HEK293T (cell line): Measurements from ENCODE around the gene WDSUB1.

Source experiments
- CTCF ChIA-PET: fragments of 350-600 bp; formaldehyde crosslinking; extraction: SDS; loops from one replicate; lab custom pipeline; 2021; ENCODE audit warnings: antibody characterized with exemption, inconsistent platforms; lab: Yijun Ruan, JAX
- POLR2A ChIA-PET: fragments of 350-600 bp; formaldehyde crosslinking; extraction: SDS; loops from one replicate; lab custom pipeline; 2020; ENCODE audit warnings: antibody characterized with exemption, inconsistent platforms; lab: Yijun Ruan, JAX
- DNase-seq: peaks from one replicate; pipeline ENCODE4 v3.0.0; 2012; ENCODE audit warnings: mixed read lengths; ENCODE audit errors: extremely low spot score
- ARNT ChIP-seq: fragments of 450-650 bp; IDR thresholded peaks from 2 replicates; pipeline ENCODE4 v1.6.1; 2017; ENCODE audit warnings: mild to moderate bottlenecking
- BHLHE40 ChIP-seq: fragments of 450-650 bp; IDR thresholded peaks from 2 replicates; pipeline ENCODE4 v1.6.1; 2016; ENCODE audit warnings: mild to moderate bottlenecking, moderate library complexity, borderline replicate concordance
- CTBP1 ChIP-seq: fragments of 450-650 bp; IDR thresholded peaks from 2 replicates; pipeline ENCODE4 v1.6.1; 2016; ENCODE audit warnings: borderline replicate concordance
- ELF4 ChIP-seq: fragments of 450-650 bp; IDR thresholded peaks from 2 replicates; pipeline ENCODE4 v1.6.1; 2017; ENCODE audit warnings: antibody characterized with exemption
- FOXA1 ChIP-seq: fragments of 450-650 bp; IDR thresholded peaks from 2 replicates; pipeline ENCODE4 v1.6.1; 2016; ENCODE audit warnings: mild to moderate bottlenecking
- FOXK2 ChIP-seq: fragments of 450-650 bp; IDR thresholded peaks from 2 replicates; pipeline ENCODE4 v1.6.1; 2016; ENCODE audit warnings: mild to moderate bottlenecking
- FOXM1 ChIP-seq: fragments of 450-650 bp; IDR thresholded peaks from 2 replicates; pipeline ENCODE4 v1.6.1; 2017; ENCODE audit warnings: mild to moderate bottlenecking, borderline replicate concordance
- HDGF ChIP-seq: fragments of 450-650 bp; IDR thresholded peaks from 2 replicates; pipeline ENCODE4 v1.6.1; 2017; ENCODE audit warnings: antibody characterized with exemption, borderline replicate concordance
- L3MBTL2 ChIP-seq: fragments of 450-650 bp; conservative IDR thresholded peaks from 2 replicates; pipeline ENCODE4 v1.6.1; 2016; ENCODE audit warnings: mild to moderate bottlenecking
- LEF1 ChIP-seq: fragments of 450-650 bp; IDR thresholded peaks from 2 replicates; pipeline ENCODE4 v1.6.1; 2017; ENCODE audit warnings: mild to moderate bottlenecking, borderline replicate concordance
- NFRKB ChIP-seq: fragments of 450-650 bp; IDR thresholded peaks from 2 replicates; pipeline ENCODE4 v1.6.1; 2016; ENCODE audit warnings: mild to moderate bottlenecking, moderate library complexity
- SP1 ChIP-seq: fragments of 450-650 bp; IDR thresholded peaks from 2 replicates; pipeline ENCODE4 v1.6.1; 2017
- SUZ12 ChIP-seq: fragments of 450-650 bp; IDR thresholded peaks from 2 replicates; pipeline ENCODE4 v1.6.1; 2016; ENCODE audit warnings: mild to moderate bottlenecking
- TARDBP ChIP-seq: fragments of 450-650 bp; IDR thresholded peaks from 2 replicates; pipeline ENCODE4 v1.6.1; 2016
- ZNF384 ChIP-seq: fragments of 450-650 bp; IDR thresholded peaks from 2 replicates; pipeline ENCODE4 v1.6.1; 2016
- TF ChIP-seq, protein P1 (sequence below): fragments of 450-650 bp; IDR thresholded peaks from 2 replicates; pipeline ENCODE4 v1.6.1; 2016

WDSUB1 gene

DNA sequence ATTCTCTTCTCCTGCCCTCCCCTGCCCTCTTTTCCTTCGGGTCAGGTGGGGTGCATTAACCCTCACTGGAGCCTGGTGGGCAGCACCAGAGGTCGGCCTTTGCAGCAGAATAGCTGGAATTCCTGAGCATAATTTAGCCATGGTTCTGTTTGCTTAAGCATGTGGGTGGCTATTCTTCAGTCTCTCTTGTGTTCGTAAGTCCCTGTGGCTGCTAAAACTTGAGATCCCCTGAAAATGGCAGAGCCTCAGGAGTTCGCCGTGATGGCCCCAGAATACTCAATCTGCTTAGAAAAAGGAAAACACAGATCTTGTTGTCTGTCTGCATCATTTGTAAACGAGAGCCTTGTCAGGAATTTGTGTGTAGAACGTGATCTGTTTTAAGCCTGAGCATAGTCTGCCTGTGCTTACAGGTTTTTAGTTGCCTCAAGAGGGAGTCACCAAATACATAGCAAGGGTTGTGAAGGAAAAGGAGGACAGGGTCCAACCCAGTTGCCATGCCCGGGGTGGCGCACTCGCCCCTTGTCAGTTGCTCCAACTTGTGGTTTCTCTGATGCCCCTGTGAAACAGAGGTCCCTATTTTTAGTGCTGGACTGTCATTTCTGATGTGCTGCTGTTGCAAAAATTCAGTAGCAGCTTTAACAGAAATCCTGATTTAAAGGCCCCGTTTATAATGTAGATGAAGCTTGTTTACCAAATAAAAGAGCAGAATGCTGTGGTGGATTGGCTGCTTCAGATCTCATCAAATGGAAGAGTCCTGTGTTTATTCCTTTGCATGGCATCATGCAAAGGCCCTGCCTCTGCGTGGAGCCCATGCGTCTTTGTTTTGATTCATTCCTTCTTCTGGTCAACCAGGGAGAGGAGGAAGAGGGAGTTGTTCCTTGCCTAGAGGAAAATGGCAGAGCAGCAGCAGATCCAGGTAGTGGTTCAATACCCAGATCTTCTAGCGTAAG is 74.8 kb downstream of the WDSUB1 start:
- CTCF ChIA-PET: no interaction called here
- no peak for DNase-seq
- POLR2A ChIA-PET: no interaction called here
- TF ChIP-seq FOXM1: no peak
- no peak for TF ChIP-seq BHLHE40
- no peak for TF ChIP-seq ARNT
- no peak for TF ChIP-seq HDGF
- no peak for TF ChIP-seq ZNF384
- no peak for TF ChIP-seq ELF4
- no peak for TF ChIP-seq CTBP1
- TF ChIP-seq, protein P1, sequence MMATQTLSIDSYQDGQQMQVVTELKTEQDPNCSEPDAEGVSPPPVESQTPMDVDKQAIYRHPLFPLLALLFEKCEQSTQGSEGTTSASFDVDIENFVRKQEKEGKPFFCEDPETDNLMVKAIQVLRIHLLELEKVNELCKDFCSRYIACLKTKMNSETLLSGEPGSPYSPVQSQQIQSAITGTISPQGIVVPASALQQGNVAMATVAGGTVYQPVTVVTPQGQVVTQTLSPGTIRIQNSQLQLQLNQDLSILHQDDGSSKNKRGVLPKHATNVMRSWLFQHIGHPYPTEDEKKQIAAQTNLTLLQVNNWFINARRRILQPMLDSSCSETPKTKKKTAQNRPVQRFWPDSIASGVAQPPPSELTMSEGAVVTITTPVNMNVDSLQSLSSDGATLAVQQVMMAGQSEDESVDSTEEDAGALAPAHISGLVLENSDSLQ: no peak
- no peak for TF ChIP-seq FOXK2
- no peak for TF ChIP-seq SUZ12
- no peak for TF ChIP-seq SP1
- TF ChIP-seq FOXA1: no peak
- TF ChIP-seq LEF1: no peak
- TF ChIP-seq L3MBTL2: no peak
- TF ChIP-seq TARDBP: no peak

DNA sequence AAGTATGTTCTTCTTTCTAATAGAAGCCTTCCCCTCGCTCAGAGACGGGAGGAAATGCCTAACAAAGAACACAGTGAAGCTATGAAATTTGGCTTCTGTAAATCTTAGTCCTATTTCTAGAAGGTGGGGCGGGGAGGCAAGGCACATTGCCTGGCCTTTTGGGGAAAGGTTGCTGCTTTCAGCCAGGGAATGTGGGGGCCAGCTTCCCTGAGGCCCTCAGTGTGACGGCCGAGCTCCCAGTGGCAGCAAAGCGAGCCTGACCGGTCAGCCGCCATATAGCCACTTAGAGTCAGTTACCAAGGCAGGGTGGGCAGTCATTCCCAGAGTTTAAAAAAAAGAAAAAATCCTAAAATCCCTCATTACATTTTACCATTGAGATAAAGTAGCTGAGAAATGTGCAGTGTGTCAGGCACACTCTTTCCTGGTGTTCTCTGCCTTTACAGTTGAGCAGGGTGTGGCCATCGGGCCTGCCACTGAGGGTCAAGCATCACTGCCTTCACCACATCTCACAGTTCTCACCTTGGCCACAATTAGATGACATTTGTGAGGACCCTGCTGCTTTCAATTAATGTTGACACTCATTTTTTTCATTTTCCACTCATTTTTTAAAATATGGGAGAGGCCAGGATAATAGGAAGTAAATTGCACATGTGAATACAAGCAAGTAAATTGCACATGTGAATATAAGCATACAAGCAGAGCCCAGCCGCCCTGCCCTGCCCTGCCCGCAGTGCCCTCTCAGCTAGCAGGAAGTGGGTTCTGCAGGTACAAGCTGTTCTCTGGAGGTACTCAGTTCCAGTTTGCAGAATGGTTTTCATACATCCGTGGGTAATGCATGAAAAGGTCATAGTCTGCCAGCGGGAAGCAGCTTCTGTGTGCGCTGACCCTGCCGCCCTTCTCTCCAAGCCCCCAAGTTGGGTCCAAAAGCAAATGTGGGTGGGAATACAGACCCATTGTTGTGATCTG is 76.9 kb downstream of the WDSUB1 start:
- CTCF ChIA-PET: interaction anchor here (0.7 kb wide), 1 partner anchor 9 kb away, joined by 3 read pairs; no protein-coding TSS in a partner anchor
- POLR2A ChIA-PET: interaction anchor here (0.6 kb wide), 1 partner anchor 154 kb away, joined by 4 read pairs; no protein-coding TSS in a partner anchor
- TF ChIP-seq ARNT (no peak), FOXK2 (no peak), HDGF (no peak), CTBP1 (no peak), NFRKB (no peak), SP1 (no peak), FOXM1 (no peak)
- TF ChIP-seq, protein P1: no peak

DNA sequence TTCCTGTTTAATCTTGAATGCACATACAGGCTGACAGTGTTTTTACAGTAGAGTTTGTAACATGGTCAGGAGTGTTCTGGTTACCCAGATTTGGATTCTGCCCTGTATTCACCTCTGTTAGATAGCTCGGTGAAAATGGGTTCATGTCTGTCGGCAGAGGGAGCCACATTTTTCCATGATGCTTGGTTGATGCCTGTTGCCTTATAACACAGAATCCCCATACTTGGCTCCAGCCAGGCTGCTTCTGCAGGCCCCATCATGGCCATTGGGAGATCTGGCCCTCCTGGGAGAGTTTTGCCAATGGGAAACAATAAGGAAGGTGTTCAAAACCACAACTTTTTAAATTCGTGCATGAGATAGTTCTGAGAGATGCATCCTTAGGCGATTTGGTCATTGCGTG is 78.1 kb downstream of the WDSUB1 start:
- DNase-seq: no peak
- TF ChIP-seq, protein P1: no peak
- no peak for TF ChIP-seq TARDBP
- no peak for TF ChIP-seq CTBP1
- no peak for TF ChIP-seq FOXM1
- no peak for TF ChIP-seq NFRKB
- TF ChIP-seq FOXK2: no peak
- no peak for TF ChIP-seq BHLHE40
- TF ChIP-seq ELF4: no peak
- POLR2A ChIA-PET: no interaction called here
- CTCF ChIA-PET: no interaction called here

More for the DNA sequence above, 76.9 kb downstream of the WDSUB1 start:
- DNase-seq: no peak

DNA sequence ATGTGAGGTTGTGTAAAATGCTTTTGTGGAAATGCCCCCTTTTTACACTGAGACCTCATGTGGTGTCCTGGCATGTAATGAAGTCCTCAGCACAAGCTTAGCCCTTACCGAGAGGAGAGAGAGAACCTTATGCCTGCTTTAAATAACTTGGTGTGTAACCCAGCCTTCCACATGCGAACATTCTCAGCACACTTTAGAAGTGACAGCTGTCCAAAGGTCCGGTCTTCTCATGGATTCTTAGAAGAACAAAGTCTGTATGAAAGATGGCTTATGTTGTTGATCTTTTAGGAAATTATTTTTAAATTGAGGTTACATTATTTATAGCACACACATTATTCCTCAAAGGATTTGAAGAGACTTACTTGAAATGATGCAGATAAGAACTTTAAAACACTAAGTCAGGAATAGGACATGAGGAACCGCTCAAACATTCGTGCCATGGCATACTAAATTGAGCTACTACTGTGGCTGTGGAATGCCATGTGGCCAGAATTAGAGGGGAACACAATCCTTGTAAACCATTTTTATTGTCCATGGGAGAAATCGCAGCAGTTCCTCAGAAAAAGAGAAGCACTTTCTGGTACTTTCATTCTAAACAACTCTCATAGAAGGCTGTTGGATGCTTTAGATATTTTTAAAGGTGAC is 79.6 kb downstream of the WDSUB1 start:
- TF ChIP-seq HDGF (no peak), TARDBP (no peak), FOXM1 (no peak), CTBP1 (no peak), LEF1 (no peak), FOXA1 (no peak), ZNF384 (no peak), FOXK2 (no peak), BHLHE40 (no peak), NFRKB (no peak), L3MBTL2 (no peak), SUZ12 (no peak), ARNT (no peak), SP1 (no peak)
- TF ChIP-seq, protein P1: no peak
- DNase-seq: no peak
- CTCF ChIA-PET: no interaction called here
- POLR2A ChIA-PET: no interaction called here
